CD14-positive monocyte (primary cell): ENCODE data around the gene AHSG. TPM values are rescaled to one million over a fixed set of nuclear protein-coding genes. Genes with fewer than 3 reads are reported as not detected.

Experiments used
- DNase-seq, 3 donors: peaks; one replicate each; pipeline ENCODE4 v3.0.0-alpha.2; 2011 to 2022
- H2AFZ ChIP-seq: 2 replicates; pipeline ENCODE4 v1.6.0; 2012; ENCODE audit warnings: mild to moderate bottlenecking, low read depth, low read length, inconsistent platforms; ENCODE audit not compliant: insufficient read depth, poor library complexity, severe bottlenecking
- H3K27ac ChIP-seq, 2 donors: 1 replicate in 1 of 2; 2 replicates in 1 of 2; pipeline ENCODE4 v1.5.1; 2012 to 2013; ENCODE audit warnings: low read length in 2 of 2, control low read depth in 1 of 2, inconsistent platforms in 1 of 2, low read depth in 1 of 2, mild to moderate bottlenecking in 1 of 2
- H3K27me3 ChIP-seq, 2 donors: one replicate each; pipeline versions ENCODE4 v1.6.0 to v1.6.1; 2011 to 2013; ENCODE audit warnings: low read length in 2 of 2; ENCODE audit not compliant: control insufficient read depth in 2 of 2, insufficient read depth in 2 of 2
- H3K36me3 ChIP-seq, 2 donors: replicated peaks in 1 of 2; 1 replicate in 1 of 2; 2 replicates in 1 of 2; pipeline versions ENCODE4 v1.5.1 to v1.6.1; 2012 to 2013; ENCODE audit warnings: low read length in 2 of 2, control low read depth in 1 of 2, inconsistent platforms in 1 of 2, mild to moderate bottlenecking in 1 of 2; ENCODE audit not compliant: insufficient read depth in 2 of 2, control insufficient read depth in 1 of 2
- H3K4me1 ChIP-seq, 2 donors: 1 replicate in 1 of 2; 2 replicates in 1 of 2; pipeline versions ENCODE4 v1.5.1 to v1.6.1; 2012 to 2013; ENCODE audit warnings: low read length in 2 of 2, control low read depth in 1 of 2, inconsistent platforms in 1 of 2, mild to moderate bottlenecking in 1 of 2, moderate library complexity in 1 of 2; ENCODE audit not compliant: insufficient read depth in 2 of 2, control insufficient read depth in 1 of 2
- H3K4me2 ChIP-seq: replicated peaks from 2 replicates; pipeline ENCODE3; 2012; ENCODE audit warnings: low read length, moderate library complexity, mild to moderate bottlenecking; ENCODE audit not compliant: poor library complexity, severe bottlenecking; ENCODE audit errors: extremely low read depth
- H3K4me3 ChIP-seq, 3 experiments: fragments of 200-600 bp in 1 of 3; sonication (generic) in 1 of 3; replicated peaks in 1 of 3; 1 replicate in 2 of 3; 2 replicates in 1 of 3; pipeline ENCODE4 v1.5.1; 2011 to 2013; ENCODE audit warnings: low read length in 3 of 3, mild to moderate bottlenecking in 3 of 3, control low read depth in 2 of 3, low read depth in 2 of 3, inconsistent platforms in 1 of 3, moderate library complexity in 1 of 3
- H3K79me2 ChIP-seq: 2 replicates; pipeline ENCODE4 v1.6.0; 2012; ENCODE audit warnings: mild to moderate bottlenecking, control low read depth, inconsistent platforms, low read length, moderate library complexity; ENCODE audit not compliant: insufficient read depth
- H3K9ac ChIP-seq: 2 replicates; pipeline ENCODE4 v1.6.0; 2017; ENCODE audit warnings: low read length, mild to moderate bottlenecking; ENCODE audit not compliant: insufficient read depth, poor library complexity, severe bottlenecking
- H3K9me3 ChIP-seq, 2 donors: replicated peaks in 1 of 2; 1 replicate in 1 of 2; 2 replicates in 1 of 2; pipeline versions ENCODE4 v1.5.1 to v1.6.1; 2012 to 2013; ENCODE audit warnings: low read length in 2 of 2, control low read depth in 1 of 2; ENCODE audit not compliant: control insufficient read depth in 1 of 2, insufficient read depth in 1 of 2
- H4K20me1 ChIP-seq: 2 replicates; pipeline ENCODE4 v1.6.0; 2012; ENCODE audit warnings: mild to moderate bottlenecking, low read length, control low read depth, moderate library complexity; ENCODE audit not compliant: insufficient read depth
- H3K27ac Mint-ChIP-seq, 7 donors: one replicate each; pipeline ENCODE4 v1.8.0; 2020; ENCODE audit warnings: mild to moderate bottlenecking in 7 of 7, mixed read lengths in 7 of 7, moderate library complexity in 6 of 7, inconsistent platforms in 2 of 7
- H3K27me3 Mint-ChIP-seq, 3 donors: one replicate each; pipeline ENCODE4 v1.8.0; 2021 to 2022; ENCODE audit warnings: low read depth in 3 of 3, mild to moderate bottlenecking in 3 of 3, mixed read lengths in 3 of 3, moderate library complexity in 3 of 3, inconsistent platforms in 1 of 3
- H3K36me3 Mint-ChIP-seq, 2 donors: one replicate each; pipeline ENCODE4 v1.8.0; 2020; ENCODE audit warnings: mixed read lengths in 2 of 2, inconsistent platforms in 1 of 2, mild to moderate bottlenecking in 1 of 2
- H3K4me1 Mint-ChIP-seq: one replicate; pipeline ENCODE4 v1.8.0; 2020; ENCODE audit warnings: mild to moderate bottlenecking, mixed read lengths
- H3K4me3 Mint-ChIP-seq, 2 donors: one replicate each; pipeline ENCODE4 v1.8.0; 2020; ENCODE audit warnings: mild to moderate bottlenecking in 2 of 2, mixed read lengths in 2 of 2, moderate library complexity in 1 of 2
- H3K9me3 Mint-ChIP-seq, 7 donors: one replicate each; pipeline ENCODE4 v1.8.0; 2020 to 2022; ENCODE audit warnings: mixed read lengths in 7 of 7, mild to moderate bottlenecking in 6 of 7, moderate library complexity in 6 of 7, inconsistent platforms in 2 of 7
- intact Hi-C, 2 donors: fragments of 100-400 bp; cut with micrococcal nuclease; formaldehyde crosslinking; loops; one replicate each; pipeline versions ENCODE4 v1.15.0 to v1.15.1; 2023
- polyA plus RNA-seq, 3 donors: library from polyadenylated mRNA; depleted of rRNA in 1 of 3; unstranded in 2 of 3; stranded (reverse) in 1 of 3; fragments of 300-500 nt in 2 of 3; fragments of >200 nt in 1 of 3; fragmentation: Illumina TruSeq in 2 of 3; gene quantifications; 1 replicate in 2 of 3; 2 replicates in 1 of 3; pipeline ENCODE4 v1.2.3, GENCODE V29; 2012 to 2021
- small RNA-seq: library from RNA; depleted of rRNA; stranded (forward); fragments of <200 nt; gene quantifications from one replicate; pipeline ENCODE3, GENCODE V24; 2012; ENCODE audit warnings: low read depth; ENCODE audit not compliant: insufficient read length
- TF ChIP-seq, protein P1 (sequence below): fragments of 200-600 bp; IDR thresholded peaks from one replicate; pipeline ENCODE4 v1.8.0; 2022; ENCODE audit warnings: antibody characterized with exemption, mild to moderate bottlenecking

AHSG gene
- polyA plus RNA-seq, 3 donors: not detected

DNA sequence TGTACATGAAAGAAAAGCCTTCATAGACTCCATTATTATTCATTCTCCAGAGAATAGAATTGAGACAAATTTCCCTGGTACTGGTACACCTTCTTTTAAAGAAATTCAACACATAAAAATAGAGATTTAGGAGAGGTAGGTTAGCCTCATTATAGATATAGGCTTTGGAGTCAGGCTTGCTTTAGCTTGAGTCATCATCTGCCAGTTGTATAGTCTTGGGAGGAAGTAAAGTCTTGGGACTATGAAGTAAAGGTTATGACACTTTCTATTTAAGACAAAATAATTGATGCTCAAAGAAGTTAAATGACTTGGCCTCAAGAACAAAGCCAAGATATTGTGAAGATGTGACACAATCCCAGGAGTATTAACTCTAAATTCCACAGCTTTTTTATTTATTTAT lies 57.3 kb downstream of the AHSG start:
- Histone ChIP-seq H3K4me2 (no peak overlapping the region), H3K4me1 (no peaks in the 10 kb centered on the region), H3K79me2 (no peaks in the 10 kb centered on the region), H4K20me1 (no peaks in the 10 kb centered on the region), H3K4me3 (no peak overlapping the region), H3K9me3 (no peaks in the 10 kb centered on the region), H3K27ac (no peak overlapping the region), H3K9ac (no peak overlapping the region), H3K27me3 (peaks cover 2 to 5% of the 10 kb centered on the region in 2 donors), H2AFZ (no peak overlapping the region), H3K36me3 (no peaks in the 10 kb centered on the region)
- Mint-ChIP-seq H3K27ac (no peak overlapping the region), H3K4me1 (no peaks in the 10 kb centered on the region), H3K27me3 (peaks cover 10 to 26% (median 17%) of the 10 kb centered on the region in 3 donors), H3K36me3 (no peaks in the 10 kb centered on the region), H3K9me3 (peaks cover 0 to 2% (median 0%) of the 10 kb centered on the region in 7 donors), H3K4me3 (no peak overlapping the region)
- TF ChIP-seq, protein P1, sequence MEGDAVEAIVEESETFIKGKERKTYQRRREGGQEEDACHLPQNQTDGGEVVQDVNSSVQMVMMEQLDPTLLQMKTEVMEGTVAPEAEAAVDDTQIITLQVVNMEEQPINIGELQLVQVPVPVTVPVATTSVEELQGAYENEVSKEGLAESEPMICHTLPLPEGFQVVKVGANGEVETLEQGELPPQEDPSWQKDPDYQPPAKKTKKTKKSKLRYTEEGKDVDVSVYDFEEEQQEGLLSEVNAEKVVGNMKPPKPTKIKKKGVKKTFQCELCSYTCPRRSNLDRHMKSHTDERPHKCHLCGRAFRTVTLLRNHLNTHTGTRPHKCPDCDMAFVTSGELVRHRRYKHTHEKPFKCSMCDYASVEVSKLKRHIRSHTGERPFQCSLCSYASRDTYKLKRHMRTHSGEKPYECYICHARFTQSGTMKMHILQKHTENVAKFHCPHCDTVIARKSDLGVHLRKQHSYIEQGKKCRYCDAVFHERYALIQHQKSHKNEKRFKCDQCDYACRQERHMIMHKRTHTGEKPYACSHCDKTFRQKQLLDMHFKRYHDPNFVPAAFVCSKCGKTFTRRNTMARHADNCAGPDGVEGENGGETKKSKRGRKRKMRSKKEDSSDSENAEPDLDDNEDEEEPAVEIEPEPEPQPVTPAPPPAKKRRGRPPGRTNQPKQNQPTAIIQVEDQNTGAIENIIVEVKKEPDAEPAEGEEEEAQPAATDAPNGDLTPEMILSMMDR: no peak
- intact Hi-C loops: no loop called here
- no peak for DNase-seq

Small RNAs within 50 kb of the gene (small RNA-seq; reads per million reads assigned to genes)
- not detected for gene RF00017

Other genes with a start within 250 kb of the AHSG start
- 1 to 10 TPM in 1 of 3 donors, under 1 TPM in 1, not detected in 1; 0.25 to 4.1 TPM for gene CRYGS, start 68.7 kb upstream of the AHSG start, polyA plus RNA-seq
- gene TBCCD1, start 45.7 kb upstream of the AHSG start, polyA plus RNA-seq: 1 to 10 TPM; 9.2 to 9.6 (median 9.6) TPM
- 10 to 100 TPM; 32.5 to 45.8 (median 44.6) TPM for gene DNAJB11, start 42.3 kb upstream of the AHSG start, polyA plus RNA-seq
- gene FETUB, start 27.3 kb downstream of the AHSG start, polyA plus RNA-seq: not detected
- gene HRG, start 53.0 kb downstream of the AHSG start, polyA plus RNA-seq: not detected
- gene KNG1, start 104.3 kb downstream of the AHSG start, polyA plus RNA-seq: not detected
- gene EIF4A2, start 170.5 kb downstream of the AHSG start, polyA plus RNA-seq: 100 to 1,000 TPM in 1 of 3 donors, 10 to 100 TPM in 2; 67.0 to 405 (median 73.0) TPM
- 1 to 10 TPM; 3.9 to 6.2 (median 4.6) TPM for gene RFC4, start 193.4 kb downstream of the AHSG start, polyA plus RNA-seq
- gene ADIPOQ, start 229.7 kb downstream of the AHSG start, polyA plus RNA-seq: not detected